Kidney (tissue), 14 donors: ENCODE data around the gene RPP14. TPM values are rescaled to one million over a fixed set of nuclear protein-coding genes. Genes with fewer than 3 reads are reported as not detected.

Experiments
- DNase-seq, 5 donors: peaks; one replicate each; pipeline ENCODE4 v3.0.0-alpha.2; 2013 to 2020
- FAIRE-seq: peaks from 2 replicates; lab custom pipeline; 2012; peaks lifted over from hg19 to GRCh38; lab: Jason Lieb, UNC
- H3K27ac ChIP-seq, 2 donors: one replicate each; pipeline ENCODE4 v1.7.0; 2013; ENCODE audit warnings: low read depth in 2 of 2, low read length in 2 of 2, inconsistent platforms in 1 of 2
- H3K27me3 ChIP-seq: one replicate; pipeline ENCODE4 v1.7.1; 2013; ENCODE audit warnings: low read length, inconsistent platforms; ENCODE audit not compliant: control insufficient read depth, insufficient read depth
- H3K36me3 ChIP-seq, 3 donors: one replicate each; pipeline versions ENCODE4 v1.7.0 to v1.7.1; 2013; ENCODE audit warnings: low read length in 3 of 3, control low read depth in 1 of 3, inconsistent platforms in 1 of 3; ENCODE audit not compliant: insufficient read depth in 3 of 3, control insufficient read depth in 2 of 3
- H3K4me1 ChIP-seq, 3 donors: one replicate each; pipeline versions ENCODE4 v1.7.0 to v1.7.1; 2013; ENCODE audit warnings: low read length in 3 of 3, inconsistent platforms in 1 of 3, low read depth in 1 of 3; ENCODE audit not compliant: control insufficient read depth in 2 of 3, insufficient read depth in 2 of 3
- H3K4me3 ChIP-seq, 3 donors: one replicate each; pipeline versions ENCODE4 v1.7.0 to v1.8.1; 2013; ENCODE audit warnings: low read length in 3 of 3, control low read depth in 1 of 3, inconsistent platforms in 1 of 3
- H3K9ac ChIP-seq, 3 donors: one replicate each; pipeline versions ENCODE4 v1.7.0 to v1.7.1; 2013; ENCODE audit warnings: low read length in 3 of 3, control low read depth in 1 of 3, inconsistent platforms in 1 of 3
- H3K9me3 ChIP-seq, 3 donors: one replicate each; pipeline versions ENCODE4 v1.7.0 to v1.7.1; 2013; ENCODE audit warnings: low read length in 3 of 3, control low read depth in 1 of 3, inconsistent platforms in 1 of 3; ENCODE audit not compliant: control insufficient read depth in 2 of 3, insufficient read depth in 1 of 3
- CTCF ChIP-seq: IDR thresholded peaks from 3 replicates; pipeline ENCODE4 v1.5.1; 2012; ENCODE audit warnings: mild to moderate bottlenecking, moderate library complexity, borderline replicate concordance; ENCODE audit not compliant: insufficient read depth; ENCODE audit errors: extremely low read depth
- intact Hi-C: fragments of 100-400 bp; cut with DNase I; formaldehyde crosslinking; loops from one replicate; pipeline ENCODE4 v1.11.1; 2022
- polyA plus RNA-seq: library from polyadenylated mRNA; stranded (reverse); fragments of 350-450 nt; fragmentation: Illumina TruSeq; extraction: RNeasy Lipid Tissue Mini Kit (QIAGEN cat#74804); gene quantifications from one replicate; pipeline ENCODE4 v1.2.3, GENCODE V29; 2014; ENCODE audit warnings: low read depth, low replicate concordance; ENCODE audit not compliant: insufficient read depth
- total RNA-seq: library from RNA; stranded (reverse); fragmentation: NEBNext Ultra II Directional; extraction: Animal tissue kit (Norgen Biotek cat#: 25700); gene quantifications from one replicate; pipeline ENCODE4 v1.2.1, GENCODE V29; 2021
- donor health status: control.
- donor health status: control.
- donor health status: control.
- donor health status: control.
- donor health status: control.
- donor health status: DM: yes; HTN: yes; CAD: no.
- donor health status: Normal renal cell carcinoma (clear cell type).

Gene RPP14
- total and polyA plus RNA-seq, 2 donors from 2014 or later = 12.0 to 14.9 TPM

GRCh38 chr3:58357402-58357801 lies 51.4 kb downstream of the RPP14 start:
- DNase-seq = no peak
- Histone ChIP-seq H3K4me1 (peaks cover 0 to 3% (median 0%) of the 10 kb centered on the region in 3 donors), H3K9ac (no peak overlapping the region), H3K27me3 (no peaks in the 10 kb centered on the region), H3K36me3 (no peaks in the 10 kb centered on the region), H3K9me3 (no peaks in the 10 kb centered on the region), H3K4me3 (no peak overlapping the region), H3K27ac (no peak overlapping the region)
- no peak for FAIRE-seq
- intact Hi-C loops = no loop called here
- no peak for TF ChIP-seq CTCF

- Histone ChIP-seq H3K4me1 (peaks cover 0 to 3% (median under 1%) of the 10 kb centered on the region in 3 donors), H3K9ac (no peak overlapping the region), H3K27me3 (no peaks in the 10 kb centered on the region), H3K36me3 (no peaks in the 10 kb centered on the region), H3K4me3 (no peak overlapping the region), H3K9me3 (no peaks in the 10 kb centered on the region), H3K27ac (no peak overlapping the region)
- no peak for DNase-seq
- no peak for FAIRE-seq
- no peak for TF ChIP-seq CTCF
- intact Hi-C loops = no loop called here
These were observed 52.0 kb downstream of the RPP14 start for GRCh38 chr3:58358092-58358491.

GRCh38 chr3:58358808-58359207 lies 52.8 kb downstream of the RPP14 start:
- Histone ChIP-seq H3K27me3 (no peaks in the 10 kb centered on the region), H3K4me1 (peaks cover 0 to 5% (median 3%) of the 10 kb centered on the region in 3 donors), H3K9me3 (no peaks in the 10 kb centered on the region), H3K36me3 (no peaks in the 10 kb centered on the region), H3K27ac (no peak overlapping the region), H3K9ac (no peak overlapping the region), H3K4me3 (no peak overlapping the region)
- no peak for TF ChIP-seq CTCF
- intact Hi-C loops = no loop called here
- FAIRE-seq (no peak), DNase-seq (no peak)

GRCh38 chr3:58359621-58360020 lies 53.6 kb downstream of the RPP14 start:
- FAIRE-seq (no peak), DNase-seq (no peak)
- no peaks in the 10 kb centered on the region for H3K27me3 ChIP-seq
- H3K36me3 ChIP-seq = no peaks in the 10 kb centered on the region
- H3K4me3 ChIP-seq = no peak overlapping the region
- intact Hi-C loops = no loop called here
- no peak for TF ChIP-seq CTCF
- no peak overlapping the region for H3K27ac ChIP-seq
- H3K4me1 ChIP-seq = peaks cover 0 to 5% (median 3%) of the 10 kb centered on the region in 3 donors
- no peak overlapping the region for H3K9ac ChIP-seq
- no peaks in the 10 kb centered on the region for H3K9me3 ChIP-seq
